Cardiac fibroblast (primary cell): ENCODE measurements around the gene NXPE4.

Experiments used
- DNase-seq, 2 donors: peaks; one replicate each; pipeline versions ENCODE4 v3.0.0 to v3.0.0-alpha.2; 2010; ENCODE audit warnings: low read depth in 2 of 2
- H3K4me3 ChIP-seq, 2 donors: replicated peaks in 1 of 2; 1 replicate in 1 of 2; 2 replicates in 1 of 2; pipeline ENCODE4 v1.5.1; 2011; ENCODE audit warnings: low read depth in 2 of 2, low read length in 2 of 2, mild to moderate bottlenecking in 2 of 2, moderate library complexity in 1 of 2
- TF ChIP-seq, protein P1 (sequence below): IDR thresholded peaks from one replicate; pipeline ENCODE4 v1.5.1; 2011; ENCODE audit warnings: low read depth, mild to moderate bottlenecking, low read length, inconsistent platforms

The NXPE4 gene

DNA sequence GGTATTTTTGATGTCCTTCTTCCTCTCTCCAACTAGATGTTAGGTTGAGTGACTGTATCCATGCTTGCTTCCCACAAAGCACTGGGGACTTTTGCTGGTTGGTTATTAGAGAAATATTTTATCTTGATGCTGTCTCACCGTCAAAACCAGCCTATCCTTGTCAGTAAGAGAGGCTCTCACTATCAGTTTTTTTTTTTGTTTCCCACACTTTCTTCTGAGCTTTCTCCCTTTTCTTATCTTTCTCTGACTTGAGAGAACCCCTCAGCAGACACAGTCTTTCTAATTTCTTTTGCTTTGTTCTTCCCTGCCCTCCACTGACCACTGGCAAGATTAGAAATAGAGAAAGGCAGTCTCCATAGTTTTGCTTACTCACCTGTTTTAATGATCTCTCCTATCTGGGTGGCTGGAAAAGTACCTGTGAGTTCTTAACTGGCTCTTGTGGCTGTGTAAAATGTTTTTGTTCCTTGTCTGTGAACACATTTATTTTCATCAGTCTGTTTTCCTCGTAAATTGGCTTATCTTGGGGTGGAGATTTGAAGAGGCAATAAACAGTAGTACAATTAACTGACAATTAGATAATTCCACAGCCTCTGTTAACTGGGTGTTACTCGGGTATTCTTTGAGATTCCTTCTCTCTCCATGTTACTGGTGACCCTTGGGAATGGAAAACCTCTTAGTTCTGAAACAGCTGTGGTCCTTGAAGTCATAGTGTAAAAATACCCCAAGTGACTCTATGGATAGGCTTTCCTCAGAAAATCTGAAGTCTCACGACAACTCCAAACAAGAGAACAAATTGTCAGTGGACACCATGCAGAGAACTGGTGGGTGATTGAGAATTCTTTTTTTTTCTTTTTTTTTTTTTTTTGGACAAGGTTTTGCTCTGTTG is 35.9 kb downstream of the NXPE4 start, which contains the start of gene NXPE1:
TSS of gene NXPE1 (minus strand) at position 457 of the 886 bp plus-strand sequence. CDS start 8,680 bp downstream, outside the sequence.
- no peak within 1 kb of the TSS for H3K4me3 ChIP-seq
- DNase-seq: no peak
- TF ChIP-seq, protein P1, sequence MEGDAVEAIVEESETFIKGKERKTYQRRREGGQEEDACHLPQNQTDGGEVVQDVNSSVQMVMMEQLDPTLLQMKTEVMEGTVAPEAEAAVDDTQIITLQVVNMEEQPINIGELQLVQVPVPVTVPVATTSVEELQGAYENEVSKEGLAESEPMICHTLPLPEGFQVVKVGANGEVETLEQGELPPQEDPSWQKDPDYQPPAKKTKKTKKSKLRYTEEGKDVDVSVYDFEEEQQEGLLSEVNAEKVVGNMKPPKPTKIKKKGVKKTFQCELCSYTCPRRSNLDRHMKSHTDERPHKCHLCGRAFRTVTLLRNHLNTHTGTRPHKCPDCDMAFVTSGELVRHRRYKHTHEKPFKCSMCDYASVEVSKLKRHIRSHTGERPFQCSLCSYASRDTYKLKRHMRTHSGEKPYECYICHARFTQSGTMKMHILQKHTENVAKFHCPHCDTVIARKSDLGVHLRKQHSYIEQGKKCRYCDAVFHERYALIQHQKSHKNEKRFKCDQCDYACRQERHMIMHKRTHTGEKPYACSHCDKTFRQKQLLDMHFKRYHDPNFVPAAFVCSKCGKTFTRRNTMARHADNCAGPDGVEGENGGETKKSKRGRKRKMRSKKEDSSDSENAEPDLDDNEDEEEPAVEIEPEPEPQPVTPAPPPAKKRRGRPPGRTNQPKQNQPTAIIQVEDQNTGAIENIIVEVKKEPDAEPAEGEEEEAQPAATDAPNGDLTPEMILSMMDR: no peak

DNA sequence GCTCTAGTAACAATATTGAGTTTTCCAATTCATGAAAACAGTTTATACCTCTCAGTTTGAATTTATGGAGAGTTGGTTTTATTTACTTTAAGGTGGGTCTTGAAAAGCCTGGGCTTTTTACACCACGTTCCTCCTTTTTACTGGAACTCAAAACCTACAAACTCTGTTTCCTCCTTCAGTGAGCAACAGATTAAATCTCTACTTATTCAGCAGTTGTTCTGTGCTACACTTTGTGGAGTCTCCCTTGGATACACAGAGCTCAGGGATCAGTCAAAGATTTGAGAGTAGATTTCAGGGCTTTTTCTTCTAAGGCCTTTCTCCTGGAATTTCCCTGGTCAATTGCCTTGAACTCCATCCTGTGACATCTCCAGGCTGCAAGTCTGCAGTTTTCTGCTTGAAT is 39.5 kb downstream of the NXPE4 start:
- H3K4me3 ChIP-seq: no peak overlapping the region
- DNase-seq: no peak
- TF ChIP-seq, protein P1: no peak

DNA sequence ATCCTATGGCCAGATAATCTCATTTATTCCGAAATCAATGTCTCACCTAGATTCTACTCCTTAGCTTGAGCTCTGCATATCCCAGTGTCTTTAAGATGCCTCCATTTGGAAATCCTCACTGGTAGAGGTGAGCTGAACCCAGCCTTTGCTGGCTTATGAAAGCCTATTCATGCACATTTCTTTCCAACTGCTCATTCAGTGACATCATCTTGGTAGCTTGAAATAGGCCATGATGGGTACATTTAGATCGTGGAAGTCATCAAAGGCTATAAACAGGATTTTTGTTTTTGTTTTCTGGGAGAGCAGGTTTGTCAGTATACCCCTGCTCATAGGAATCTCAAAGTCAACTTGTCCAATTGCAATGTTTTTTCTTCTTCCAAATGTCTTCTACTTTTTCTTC is 41.9 kb downstream of the NXPE4 start:
- DNase-seq: peak in 1 of 2 donors; percentile 32
- TF ChIP-seq, protein P1: no peak

GRCh38 chr11:114551060-114551459 is 44.5 kb downstream of the NXPE4 start:
- DNase-seq: no peak
- H3K4me3 ChIP-seq: no peak overlapping the region
- TF ChIP-seq, protein P1: no peak

More for the DNA sequence above, 41.9 kb downstream of the NXPE4 start:
- no peak overlapping the region for H3K4me3 ChIP-seq

DNA sequence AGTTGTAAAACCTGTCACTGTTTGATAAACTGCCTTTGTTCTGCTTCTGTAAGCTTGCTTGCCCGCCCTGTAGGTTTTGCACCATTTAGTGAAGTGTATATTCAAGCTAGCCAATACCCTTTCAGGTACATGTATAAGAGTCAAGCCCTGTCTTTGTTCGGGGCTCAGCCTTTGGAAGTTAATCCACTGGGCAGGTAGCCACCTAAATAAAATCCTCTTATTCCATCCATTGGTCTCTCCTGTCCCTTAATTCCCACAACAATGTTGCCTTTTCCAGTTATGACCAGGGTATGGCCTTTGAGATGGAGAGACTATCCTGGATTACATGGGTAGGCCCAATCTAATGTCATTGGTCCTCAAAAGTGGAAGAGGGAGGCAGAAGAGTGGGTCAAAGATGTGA is 69.9 kb downstream of the NXPE4 start:
- no peak overlapping the region for H3K4me3 ChIP-seq
- TF ChIP-seq, protein P1: no peak
- no peak for DNase-seq

DNA sequence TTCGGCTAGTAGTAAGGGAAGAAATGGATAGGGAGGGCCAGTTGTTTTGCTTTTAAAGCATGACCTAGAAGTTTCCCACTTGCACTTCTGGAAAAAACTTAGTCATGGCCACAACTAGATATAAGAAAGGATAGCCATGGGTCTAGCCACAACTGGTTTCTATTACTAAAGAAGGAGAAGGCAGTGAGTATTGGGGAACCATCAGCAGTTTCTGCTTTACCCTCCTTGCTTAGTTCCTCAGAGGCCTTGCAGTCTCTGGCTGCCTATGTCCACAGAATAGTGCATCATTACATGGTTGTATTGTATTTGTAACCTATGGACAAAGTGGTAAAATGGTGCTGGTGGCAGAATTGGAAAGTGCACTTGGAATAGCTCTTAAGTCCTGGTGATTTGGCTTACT is 71.5 kb downstream of the NXPE4 start:
- no peak for DNase-seq
- no peak overlapping the region for H3K4me3 ChIP-seq
- TF ChIP-seq, protein P1: no peak
